Activated CD4-positive, alpha-beta T cell treated with anti-CD3 and anti-CD28 coated beads for 48 hours (primary cell): Measurements from ENCODE around the gene NECTIN4.

Source experiments
- DNase-seq: peaks from one replicate; pipeline ENCODE4 v3.0.0-alpha.2; 2020

NECTIN4 gene

GRCh38 chr1:161111117-161111516 is 21.8 kb upstream of the NECTIN4 start:
- no peak for DNase-seq

GRCh38 chr1:161106431-161106830 is 17.1 kb upstream of the NECTIN4 start:
- DNase-seq = no peak

GRCh38 chr1:161100556-161100955 is 11.2 kb upstream of the NECTIN4 start:
- DNase-seq = no peak

GRCh38 chr1:161099090-161099802 is 9.9 kb upstream of the NECTIN4 start:
- DNase-seq = no peak

GRCh38 chr1:161098210-161099068 is 9.1 kb upstream of the NECTIN4 start, which contains the start of gene KLHDC9:
Gene KLHDC9, plus strand, starts transcription at chr1:161098361. Its CDS starts 175 bp downstream, at chr1:161098536.
- peak; percentile 82 for DNase-seq

GRCh38 chr1:161096530-161096929 is 7.2 kb upstream of the NECTIN4 start:
- no peak for DNase-seq

GRCh38 chr1:161096015-161096414 is 6.7 kb upstream of the NECTIN4 start:
- DNase-seq = no peak

GRCh38 chr1:161095230-161095629 is 5.9 kb upstream of the NECTIN4 start:
- no peak for DNase-seq

- DNase-seq = no peak
Observed at GRCh38 chr1:161094481-161094880, 5.1 kb upstream of the NECTIN4 start.

- peak; percentile 64 for DNase-seq
Observed at GRCh38 chr1:161092621-161093028, 3.3 kb upstream of the NECTIN4 start.

- DNase-seq = no peak
Observed at GRCh38 chr1:161091796-161092507, 2.6 kb upstream of the NECTIN4 start.

- DNase-seq = no peak
Observed at GRCh38 chr1:161091093-161091492, 1.7 kb upstream of the NECTIN4 start.

- DNase-seq = no peak
Observed at GRCh38 chr1:161090617-161091016, 1.3 kb upstream of the NECTIN4 start.

GRCh38 chr1:161089938-161090337 is 580 bp upstream of the NECTIN4 start:
- no peak for DNase-seq

- DNase-seq = no peak
Observed at GRCh38 chr1:161088587-161089110, 709 bp downstream of the NECTIN4 start.

- DNase-seq = no peak
Observed at GRCh38 chr1:161086457-161086856, 2.9 kb downstream of the NECTIN4 start.

- DNase-seq = no peak
Observed at GRCh38 chr1:161085165-161085564, 4.2 kb downstream of the NECTIN4 start.

GRCh38 chr1:161084597-161084988 is 4.8 kb downstream of the NECTIN4 start:
- no peak for DNase-seq

- no peak for DNase-seq
Observed at GRCh38 chr1:161083748-161084596, 5.4 kb downstream of the NECTIN4 start.

GRCh38 chr1:161082996-161083747 is 6.2 kb downstream of the NECTIN4 start:
- DNase-seq = no peak

GRCh38 chr1:161082483-161082882 is 6.9 kb downstream of the NECTIN4 start:
- no peak for DNase-seq
